AG10803 (cell line): Measurements from ENCODE around the gene NARS2.

ENCODE experiments used
- DNase-seq: peaks from one replicate; pipeline ENCODE4 v3.0.0; 2010; ENCODE audit warnings: low read depth
- H3K4me3 ChIP-seq: 2 replicates; pipeline ENCODE4 v1.5.1; 2011; ENCODE audit warnings: mild to moderate bottlenecking, low read length, control low read depth
- TF ChIP-seq, protein P1 (sequence below): conservative IDR thresholded peaks from 2 replicates; pipeline ENCODE4 v1.5.1; 2011; ENCODE audit warnings: mild to moderate bottlenecking, low read length, control low read depth, inconsistent platforms

Gene NARS2

DNA sequence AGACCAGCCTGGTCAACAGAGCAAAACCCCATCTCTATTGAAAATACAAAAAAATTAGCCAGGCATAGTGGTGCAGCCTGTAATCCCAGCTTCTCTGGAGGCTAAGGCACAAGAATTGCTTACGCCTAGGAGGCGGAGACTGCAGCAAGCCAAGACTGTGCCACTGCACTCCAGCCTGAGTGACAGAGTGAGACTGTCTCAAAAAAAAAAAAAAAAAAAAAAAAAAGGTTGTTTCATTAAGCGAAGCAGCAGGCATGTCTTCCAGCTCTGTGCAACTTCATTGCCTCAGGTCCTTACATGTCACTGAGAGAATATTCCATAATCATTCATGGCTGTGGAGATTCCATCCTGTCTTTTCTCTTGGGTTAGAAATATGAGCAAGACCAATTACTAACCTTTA is 174.0 kb downstream of the NARS2 start:
- DNase-seq: no peak
- H3K4me3 ChIP-seq: no peak overlapping the region

DNA sequence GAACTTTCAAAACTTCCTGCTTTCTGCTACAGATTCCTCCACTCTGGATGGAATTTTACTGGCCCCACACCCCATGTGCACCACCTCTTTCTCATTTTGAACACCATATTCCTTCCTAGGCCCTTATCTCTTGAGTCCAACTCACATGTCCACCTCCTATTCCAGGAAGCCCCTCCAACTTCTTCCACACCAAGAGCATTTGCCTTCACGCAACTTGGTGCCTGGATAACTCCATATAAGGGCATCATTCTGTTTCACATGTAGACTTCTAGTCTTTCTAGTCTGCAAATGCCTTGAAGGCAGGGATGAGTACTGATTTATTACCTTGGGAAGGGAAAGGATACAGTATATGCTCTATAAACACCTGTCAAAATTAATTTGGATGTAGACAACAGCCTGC is 174.5 kb downstream of the NARS2 start:
- TF ChIP-seq, protein P1, sequence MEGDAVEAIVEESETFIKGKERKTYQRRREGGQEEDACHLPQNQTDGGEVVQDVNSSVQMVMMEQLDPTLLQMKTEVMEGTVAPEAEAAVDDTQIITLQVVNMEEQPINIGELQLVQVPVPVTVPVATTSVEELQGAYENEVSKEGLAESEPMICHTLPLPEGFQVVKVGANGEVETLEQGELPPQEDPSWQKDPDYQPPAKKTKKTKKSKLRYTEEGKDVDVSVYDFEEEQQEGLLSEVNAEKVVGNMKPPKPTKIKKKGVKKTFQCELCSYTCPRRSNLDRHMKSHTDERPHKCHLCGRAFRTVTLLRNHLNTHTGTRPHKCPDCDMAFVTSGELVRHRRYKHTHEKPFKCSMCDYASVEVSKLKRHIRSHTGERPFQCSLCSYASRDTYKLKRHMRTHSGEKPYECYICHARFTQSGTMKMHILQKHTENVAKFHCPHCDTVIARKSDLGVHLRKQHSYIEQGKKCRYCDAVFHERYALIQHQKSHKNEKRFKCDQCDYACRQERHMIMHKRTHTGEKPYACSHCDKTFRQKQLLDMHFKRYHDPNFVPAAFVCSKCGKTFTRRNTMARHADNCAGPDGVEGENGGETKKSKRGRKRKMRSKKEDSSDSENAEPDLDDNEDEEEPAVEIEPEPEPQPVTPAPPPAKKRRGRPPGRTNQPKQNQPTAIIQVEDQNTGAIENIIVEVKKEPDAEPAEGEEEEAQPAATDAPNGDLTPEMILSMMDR: no peak
- H3K4me3 ChIP-seq: no peak overlapping the region
- DNase-seq: no peak

More for the DNA sequence above, 174.0 kb downstream of the NARS2 start:
- TF ChIP-seq, protein P1: no peak

DNA sequence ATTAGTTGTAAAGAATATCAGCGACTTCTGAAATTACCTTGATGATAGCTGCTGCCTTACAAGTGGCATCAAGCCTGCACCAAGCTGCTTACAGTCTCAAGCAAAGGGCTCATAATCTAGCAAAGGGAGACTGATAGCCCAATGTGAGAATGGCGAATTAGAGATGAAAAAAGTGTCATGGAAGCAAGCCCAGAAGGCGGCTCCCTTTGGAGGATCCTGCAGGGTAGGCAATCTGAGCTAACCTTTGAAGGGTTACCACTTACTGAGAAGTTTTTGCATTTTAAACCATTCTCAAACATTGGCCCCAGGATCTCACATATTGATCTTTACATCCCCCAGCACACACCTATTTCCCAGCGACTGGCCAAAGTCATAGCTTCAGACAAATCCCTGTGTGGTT is 175.5 kb downstream of the NARS2 start:
- TF ChIP-seq, protein P1: no peak
- H3K4me3 ChIP-seq: no peak overlapping the region
- no peak for DNase-seq

DNA sequence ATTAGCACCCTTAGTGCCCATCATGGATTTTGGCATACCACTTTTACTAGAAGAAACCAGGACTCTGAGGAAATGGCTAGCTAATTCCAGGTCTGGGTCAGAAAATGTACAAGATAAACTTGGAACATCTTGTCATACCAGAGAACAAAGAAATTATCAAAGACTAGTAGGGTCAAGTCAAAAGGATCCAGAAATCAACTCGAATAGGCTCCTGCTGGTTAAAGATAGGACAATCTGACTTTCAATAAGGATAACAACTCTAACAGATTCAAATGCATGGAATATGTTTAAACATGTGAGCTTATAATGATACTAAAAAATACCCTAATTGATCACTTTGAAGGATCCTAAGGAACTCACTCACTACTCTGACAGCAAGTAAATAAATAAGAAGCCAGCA is 175.9 kb downstream of the NARS2 start:
- no peak for DNase-seq
- TF ChIP-seq, protein P1: no peak
- no peak overlapping the region for H3K4me3 ChIP-seq

DNA sequence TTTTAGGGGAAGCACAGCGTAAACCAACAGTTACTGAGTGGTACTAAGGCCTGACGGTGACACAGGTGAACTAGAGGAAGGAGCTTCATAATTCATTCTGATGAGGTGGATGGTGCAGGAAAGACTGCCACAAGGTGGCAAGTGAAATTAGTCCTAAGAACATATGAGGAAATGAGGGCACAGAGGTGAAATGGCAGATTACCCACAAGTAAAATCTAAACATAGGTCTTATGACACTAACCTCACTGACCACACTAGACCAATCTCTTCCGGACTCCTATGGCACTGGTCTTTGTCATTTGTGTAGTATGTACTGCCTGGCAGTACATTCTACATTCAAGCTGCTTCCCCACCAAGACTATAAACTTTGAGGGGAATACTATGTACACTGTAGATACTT is 177.3 kb downstream of the NARS2 start:
- TF ChIP-seq, protein P1: no peak
- no peak for DNase-seq
- H3K4me3 ChIP-seq: no peak overlapping the region

DNA sequence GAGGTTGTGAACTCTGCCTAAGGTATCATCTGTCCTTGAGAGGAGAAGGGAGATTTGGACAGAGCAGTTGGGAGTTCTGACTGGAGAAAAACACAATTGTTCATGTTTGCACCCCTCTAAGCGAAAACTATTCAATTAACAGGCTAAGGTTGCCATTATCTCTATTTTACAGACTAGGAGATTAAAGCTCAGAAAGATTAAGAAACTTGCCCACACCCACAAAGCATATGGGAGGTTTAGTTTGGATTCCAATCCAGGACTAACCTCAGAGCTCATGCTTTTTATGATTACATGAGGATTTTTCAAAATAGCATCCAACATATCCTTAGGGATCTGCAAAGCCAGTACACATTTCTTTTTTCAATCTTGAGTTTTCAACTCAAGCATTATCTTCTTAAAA is 179.1 kb downstream of the NARS2 start:
- no peak for DNase-seq
- H3K4me3 ChIP-seq: no peak overlapping the region
- TF ChIP-seq, protein P1: no peak

DNA sequence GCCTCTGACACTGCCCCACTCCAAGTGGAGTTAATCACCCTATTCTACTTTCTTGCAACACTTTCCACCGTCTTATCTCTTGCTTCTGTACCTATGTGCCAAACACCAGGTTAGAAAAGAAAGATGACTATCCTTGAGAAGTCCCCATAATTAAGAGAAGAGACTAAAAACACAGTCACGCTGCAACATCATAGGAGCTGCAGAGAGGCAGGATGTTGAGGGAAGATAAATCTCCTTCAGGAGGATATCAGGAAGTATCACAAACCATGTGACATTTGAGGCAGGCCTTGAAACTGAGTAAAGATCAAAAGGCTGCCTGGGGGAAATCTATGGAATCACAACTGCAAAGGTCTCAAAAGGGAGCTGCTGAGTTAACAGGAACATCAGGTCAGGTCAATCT is 181.8 kb downstream of the NARS2 start:
- H3K4me3 ChIP-seq: no peak overlapping the region
- no peak for DNase-seq
- TF ChIP-seq, protein P1: no peak
